Suprapubic skin (tissue), 4 donors: Measurements from ENCODE around the gene CFAP68.

Experiments used
- POLR2A ChIP-seq, 2 donors: fragments of 450-650 bp; IDR thresholded peaks; one replicate each; pipeline ENCODE4 v1.6.1; 2017; ENCODE audit warnings: antibody characterized with exemption in 2 of 2, mild to moderate bottlenecking in 2 of 2, moderate library complexity in 2 of 2
- POLR2AphosphoS5 ChIP-seq, 3 donors: sonication (generic); formaldehyde crosslinking; IDR thresholded peaks; one replicate each; pipeline ENCODE4 v1.6.1; 2017; ENCODE audit warnings: antibody characterized with exemption in 3 of 3
- TF ChIP-seq, protein P1 (sequence below), 2 donors: fragments of 200-600 bp in 1 of 2; fragments of 450-650 bp in 1 of 2; sonication (generic) in 1 of 2; IDR thresholded peaks; one replicate each; pipeline ENCODE4 v1.5.1; 2016 to 2019; ENCODE audit warnings: antibody characterized with exemption in 2 of 2, mild to moderate bottlenecking in 1 of 2, moderate library complexity in 1 of 2

DNA sequence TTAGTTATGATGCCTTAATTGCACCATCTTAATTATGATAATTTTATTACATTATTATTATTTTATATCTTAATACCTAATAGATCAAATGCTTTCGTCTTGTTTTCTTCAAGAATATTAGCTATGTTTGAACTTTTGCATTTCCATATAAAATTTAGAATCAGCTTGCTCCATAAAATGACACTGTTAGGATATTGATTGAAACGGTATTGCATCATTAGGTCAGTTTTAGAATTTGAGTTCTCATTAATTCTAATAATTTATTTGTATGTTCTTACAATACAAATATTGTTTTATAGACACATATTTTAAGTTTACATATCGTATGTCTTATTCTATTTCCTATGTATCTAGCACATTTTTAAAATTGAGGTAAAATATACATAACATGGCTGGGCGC lies 6.7 kb downstream of the CFAP68 start:
- TF ChIP-seq, protein P1, sequence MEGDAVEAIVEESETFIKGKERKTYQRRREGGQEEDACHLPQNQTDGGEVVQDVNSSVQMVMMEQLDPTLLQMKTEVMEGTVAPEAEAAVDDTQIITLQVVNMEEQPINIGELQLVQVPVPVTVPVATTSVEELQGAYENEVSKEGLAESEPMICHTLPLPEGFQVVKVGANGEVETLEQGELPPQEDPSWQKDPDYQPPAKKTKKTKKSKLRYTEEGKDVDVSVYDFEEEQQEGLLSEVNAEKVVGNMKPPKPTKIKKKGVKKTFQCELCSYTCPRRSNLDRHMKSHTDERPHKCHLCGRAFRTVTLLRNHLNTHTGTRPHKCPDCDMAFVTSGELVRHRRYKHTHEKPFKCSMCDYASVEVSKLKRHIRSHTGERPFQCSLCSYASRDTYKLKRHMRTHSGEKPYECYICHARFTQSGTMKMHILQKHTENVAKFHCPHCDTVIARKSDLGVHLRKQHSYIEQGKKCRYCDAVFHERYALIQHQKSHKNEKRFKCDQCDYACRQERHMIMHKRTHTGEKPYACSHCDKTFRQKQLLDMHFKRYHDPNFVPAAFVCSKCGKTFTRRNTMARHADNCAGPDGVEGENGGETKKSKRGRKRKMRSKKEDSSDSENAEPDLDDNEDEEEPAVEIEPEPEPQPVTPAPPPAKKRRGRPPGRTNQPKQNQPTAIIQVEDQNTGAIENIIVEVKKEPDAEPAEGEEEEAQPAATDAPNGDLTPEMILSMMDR (IDR thresholded peaks at IDR 0.05), result no peak
- TF ChIP-seq POLR2A (IDR thresholded peaks at IDR 0.05) (no peak), POLR2AphosphoS5 (IDR thresholded peaks at IDR 0.05) (no peak)
